OCI-LY3 (cell line): Measurements from ENCODE around the gene AKTIP.

ENCODE experiments used
- EZH2phosphoT487 ChIP-seq: fragments of 200-600 bp; shearing (Covaris generic); IDR thresholded peaks from 2 replicates; pipeline ENCODE4 v1.6.1; 2018; ENCODE audit warnings: antibody characterized with exemption, mixed run types, low read depth
- TF ChIP-seq, protein P1 (sequence below): fragments of 200-600, 300-600 bp; sonication (generic); IDR thresholded peaks from 2 replicates; pipeline ENCODE4 v1.5.1; 2014; ENCODE audit warnings: antibody characterized with exemption, low read length, low read depth

GRCh38 chr16:53501216-53501859 lies 1.7 kb downstream of the AKTIP start:
- TF ChIP-seq, protein P1, sequence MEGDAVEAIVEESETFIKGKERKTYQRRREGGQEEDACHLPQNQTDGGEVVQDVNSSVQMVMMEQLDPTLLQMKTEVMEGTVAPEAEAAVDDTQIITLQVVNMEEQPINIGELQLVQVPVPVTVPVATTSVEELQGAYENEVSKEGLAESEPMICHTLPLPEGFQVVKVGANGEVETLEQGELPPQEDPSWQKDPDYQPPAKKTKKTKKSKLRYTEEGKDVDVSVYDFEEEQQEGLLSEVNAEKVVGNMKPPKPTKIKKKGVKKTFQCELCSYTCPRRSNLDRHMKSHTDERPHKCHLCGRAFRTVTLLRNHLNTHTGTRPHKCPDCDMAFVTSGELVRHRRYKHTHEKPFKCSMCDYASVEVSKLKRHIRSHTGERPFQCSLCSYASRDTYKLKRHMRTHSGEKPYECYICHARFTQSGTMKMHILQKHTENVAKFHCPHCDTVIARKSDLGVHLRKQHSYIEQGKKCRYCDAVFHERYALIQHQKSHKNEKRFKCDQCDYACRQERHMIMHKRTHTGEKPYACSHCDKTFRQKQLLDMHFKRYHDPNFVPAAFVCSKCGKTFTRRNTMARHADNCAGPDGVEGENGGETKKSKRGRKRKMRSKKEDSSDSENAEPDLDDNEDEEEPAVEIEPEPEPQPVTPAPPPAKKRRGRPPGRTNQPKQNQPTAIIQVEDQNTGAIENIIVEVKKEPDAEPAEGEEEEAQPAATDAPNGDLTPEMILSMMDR: no peak
- no peak for TF ChIP-seq EZH2phosphoT487
